GM19351 (cell line): ENCODE measurements around the gene GRIN1.
A peak's percentile ranks its signal among the peaks of the same experiment; 100 is the strongest.
"Not testable (repeated sequence)": the region's sequence is repeated elsewhere in the genome, so short reads cannot be mapped to it uniquely, and the experiment has no call there.

Source experiments
- ATAC-seq: cut with Tn5 transposase; IDR thresholded peaks from one replicate; pipeline ENCODE4 v1.9.1; 2021; ENCODE audit warnings: mild to moderate bottlenecking, moderate library complexity; ENCODE audit not compliant: unreplicated experiment

Gene GRIN1

DNA sequence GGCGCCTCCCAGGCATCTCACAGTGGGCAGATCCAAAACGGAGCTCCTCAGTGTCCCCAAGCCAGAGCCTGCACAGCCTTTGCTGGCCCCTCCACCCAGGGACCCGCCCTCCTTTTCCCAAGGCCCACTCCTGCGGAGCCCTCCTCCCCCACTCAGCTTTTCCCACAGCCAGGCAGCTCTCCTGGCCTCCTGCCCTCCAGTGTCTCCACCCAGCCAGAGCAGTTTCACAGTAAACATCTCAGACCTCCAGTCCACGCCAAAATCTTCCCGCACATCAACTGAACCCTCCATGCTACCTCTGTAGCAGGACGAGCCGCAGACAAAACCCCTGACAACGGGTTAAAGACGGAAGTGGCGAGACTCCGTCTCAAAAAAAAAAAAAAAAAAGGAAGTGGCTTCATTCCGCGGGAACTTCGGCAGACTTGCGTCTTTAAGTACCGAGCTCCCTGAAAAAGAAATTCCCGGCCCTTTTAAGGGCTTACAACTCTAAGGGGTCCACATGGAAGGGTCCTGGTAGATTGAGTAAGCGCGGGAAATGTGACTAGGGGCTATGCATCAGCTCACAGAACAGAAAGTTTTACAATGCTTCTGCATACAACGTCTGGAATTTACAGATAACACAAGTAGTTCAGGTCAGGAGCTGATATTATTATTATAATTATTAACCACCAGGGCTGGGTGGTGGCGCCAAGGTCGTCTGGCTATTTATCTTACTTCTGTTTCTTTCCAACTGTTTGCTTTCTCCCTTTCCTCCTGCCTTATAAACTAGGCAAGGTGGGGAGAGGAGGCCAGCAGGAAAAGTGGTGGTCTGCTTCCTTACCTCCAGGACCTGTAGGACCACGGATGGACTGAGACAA is 11.4 kb upstream of the GRIN1 start:
- no peak for ATAC-seq

DNA sequence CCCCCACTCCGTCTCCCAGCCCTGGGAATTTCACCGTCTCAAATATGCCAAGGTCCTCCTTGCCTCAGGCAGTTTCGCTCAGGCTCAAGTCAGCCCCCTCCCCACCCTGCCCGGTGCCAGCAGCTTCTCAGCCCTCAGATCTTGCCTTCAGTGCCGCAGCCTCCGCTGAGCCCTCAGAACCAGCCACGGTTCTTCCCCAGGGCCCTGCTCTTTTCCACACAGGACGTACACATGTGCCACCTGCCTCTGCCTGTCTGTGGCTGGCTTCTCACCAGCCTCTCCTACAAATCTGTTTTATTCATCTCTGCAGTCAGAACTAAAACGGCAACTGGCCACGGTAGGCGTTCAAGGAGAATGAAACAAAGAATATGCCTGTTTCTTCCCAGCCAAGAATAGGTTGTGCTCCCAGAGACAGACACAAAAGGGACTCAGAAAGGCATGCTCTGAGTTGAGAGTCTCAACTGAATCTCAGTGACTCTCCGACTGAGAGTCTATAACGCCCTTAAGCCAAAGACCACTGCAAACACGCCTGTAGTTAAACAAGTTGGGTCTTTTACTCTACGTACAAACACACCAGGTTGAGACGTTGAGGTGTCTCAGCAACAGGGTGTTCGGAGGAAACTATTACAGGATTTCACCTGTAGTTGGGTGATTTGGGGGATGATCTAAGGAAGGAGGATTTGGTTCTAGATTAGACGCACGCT is 10.6 kb upstream of the GRIN1 start:
- ATAC-seq, result no peak

DNA sequence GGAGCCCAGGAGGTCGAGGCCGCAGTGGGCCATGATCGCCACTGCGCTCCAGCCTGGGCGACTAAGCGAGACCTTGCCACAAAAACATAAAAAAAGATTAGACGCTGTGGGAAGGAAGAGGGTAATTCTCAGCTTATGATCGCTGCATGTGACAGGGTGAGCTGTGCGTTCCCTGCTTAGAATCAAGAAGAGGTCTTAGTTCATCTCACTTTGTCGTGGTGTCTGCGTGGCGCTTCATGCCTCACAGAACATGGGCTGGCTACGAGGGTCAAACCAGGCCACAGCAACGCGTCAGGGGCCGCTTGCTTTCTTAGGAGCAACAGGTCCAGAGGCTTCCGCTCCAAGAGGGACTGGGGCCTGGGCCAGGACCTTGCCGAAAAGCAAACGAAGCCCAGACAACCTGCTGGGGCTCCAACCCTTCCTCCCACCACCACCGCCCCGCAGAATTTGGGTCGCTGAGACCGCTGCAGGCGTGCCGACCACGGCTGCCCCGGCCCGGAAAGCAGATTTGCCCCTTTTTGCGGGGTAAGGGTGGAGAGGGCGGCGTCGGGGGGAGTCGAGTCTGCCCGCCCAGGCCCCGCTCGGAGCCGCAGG is 10.0 kb upstream of the GRIN1 start:
- ATAC-seq, result peak; percentile 5

DNA sequence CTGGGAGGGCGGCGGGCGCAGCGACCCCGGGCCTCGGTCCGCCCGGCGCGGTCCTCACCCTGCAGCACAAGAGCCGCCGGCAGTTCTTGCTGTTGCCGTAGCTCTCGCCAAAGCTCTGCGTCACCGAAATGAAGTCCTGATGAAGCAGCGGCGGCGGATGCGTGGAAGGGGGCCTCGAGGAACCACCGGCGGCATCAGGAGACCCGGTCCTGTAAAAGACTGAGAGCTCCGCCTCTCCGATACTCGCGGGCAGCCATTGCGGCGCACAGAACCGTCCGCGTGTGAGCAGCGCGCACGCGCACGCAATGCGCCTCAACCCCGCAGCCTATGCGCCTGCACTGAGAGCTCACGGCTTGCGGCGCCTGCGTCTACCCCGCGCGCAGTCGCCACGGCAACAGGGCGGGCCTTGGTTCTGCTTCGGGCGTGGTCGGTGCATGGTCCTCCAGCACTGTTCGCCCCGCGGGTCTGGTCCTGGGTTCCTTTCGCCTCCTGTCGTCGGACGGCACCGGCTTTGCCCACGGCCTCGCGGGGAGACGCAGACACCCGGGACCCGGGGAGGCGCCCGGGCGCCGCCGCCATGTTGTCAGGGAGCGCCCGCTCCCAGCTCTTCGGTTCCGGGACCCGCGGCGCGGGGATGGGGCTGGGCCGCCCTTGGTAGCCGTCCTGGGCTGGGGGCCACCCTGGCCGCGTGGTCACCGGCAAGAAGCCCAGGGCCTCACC is 9.3 kb upstream of the GRIN1 start:
- peak; percentile 82 for ATAC-seq

DNA sequence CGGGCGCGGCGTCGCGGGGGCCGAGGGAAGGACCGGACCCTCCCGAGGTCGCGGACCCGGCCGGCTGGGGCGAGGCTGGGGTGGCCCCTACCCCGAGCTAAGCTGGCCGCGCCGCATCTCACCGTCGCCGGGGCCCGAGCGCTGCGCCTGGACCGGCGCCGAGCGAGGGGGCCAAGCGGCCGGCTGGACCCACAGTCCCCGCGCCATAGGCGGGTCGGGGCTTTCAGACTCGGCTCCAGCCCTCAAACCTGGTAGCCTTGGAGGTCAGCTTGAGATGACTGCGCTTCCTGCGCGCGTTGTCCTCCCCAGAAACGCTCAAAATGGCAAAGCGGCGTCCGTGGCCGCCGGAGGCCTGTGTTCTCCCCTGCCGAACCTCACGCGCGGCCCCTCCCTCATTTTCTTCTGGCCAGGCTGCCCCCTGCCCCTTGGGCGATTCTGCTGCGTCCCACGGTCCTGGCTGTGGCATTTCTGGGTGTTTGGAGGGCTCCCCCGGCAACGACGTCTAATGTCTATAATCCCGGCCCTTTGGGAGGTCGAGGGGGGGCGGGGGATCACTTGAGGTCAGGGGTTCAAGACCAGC is 8.7 kb upstream of the GRIN1 start:
- peak; percentile 19 for ATAC-seq

DNA sequence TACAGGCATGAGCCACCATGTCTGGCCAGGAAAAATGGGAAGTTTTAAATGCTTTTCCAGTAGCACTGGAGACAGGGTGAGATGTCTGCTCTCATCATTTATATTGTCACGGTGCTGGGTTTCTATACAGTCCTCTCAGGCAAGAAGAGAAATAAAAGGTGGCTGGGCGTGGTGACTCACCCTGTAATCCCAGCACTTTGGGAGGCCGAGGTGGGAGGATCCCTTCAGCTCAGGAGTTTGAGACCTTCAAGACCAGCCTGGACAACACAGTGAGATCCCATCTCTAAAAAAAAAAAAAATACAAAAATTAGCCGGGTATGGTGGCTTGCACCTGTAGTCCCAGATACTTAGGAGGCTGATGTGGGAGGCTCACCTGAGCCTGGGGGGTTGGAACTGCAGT is 4.8 kb upstream of the GRIN1 start:
- ATAC-seq, result no peak

DNA sequence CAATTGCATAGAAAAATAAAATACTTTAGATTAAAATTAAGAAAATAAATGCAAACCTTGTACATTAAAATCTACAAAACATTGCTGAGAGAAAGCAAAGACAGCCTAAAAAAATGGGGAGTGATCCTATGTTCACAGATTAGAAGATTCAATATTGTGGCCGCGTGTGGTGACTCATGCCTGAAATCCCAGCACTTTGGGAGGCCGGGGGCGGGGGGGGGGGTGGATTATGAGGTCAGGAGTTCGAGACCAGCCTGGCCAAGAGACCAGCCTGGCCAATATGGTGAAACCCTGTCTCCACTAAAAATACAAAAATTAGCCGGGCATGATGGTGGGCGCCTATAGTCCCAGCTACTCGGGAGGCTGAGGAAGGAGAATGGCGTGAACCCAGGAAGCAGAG is 3.8 kb upstream of the GRIN1 start:
- ATAC-seq, result not testable (repeated sequence)

DNA sequence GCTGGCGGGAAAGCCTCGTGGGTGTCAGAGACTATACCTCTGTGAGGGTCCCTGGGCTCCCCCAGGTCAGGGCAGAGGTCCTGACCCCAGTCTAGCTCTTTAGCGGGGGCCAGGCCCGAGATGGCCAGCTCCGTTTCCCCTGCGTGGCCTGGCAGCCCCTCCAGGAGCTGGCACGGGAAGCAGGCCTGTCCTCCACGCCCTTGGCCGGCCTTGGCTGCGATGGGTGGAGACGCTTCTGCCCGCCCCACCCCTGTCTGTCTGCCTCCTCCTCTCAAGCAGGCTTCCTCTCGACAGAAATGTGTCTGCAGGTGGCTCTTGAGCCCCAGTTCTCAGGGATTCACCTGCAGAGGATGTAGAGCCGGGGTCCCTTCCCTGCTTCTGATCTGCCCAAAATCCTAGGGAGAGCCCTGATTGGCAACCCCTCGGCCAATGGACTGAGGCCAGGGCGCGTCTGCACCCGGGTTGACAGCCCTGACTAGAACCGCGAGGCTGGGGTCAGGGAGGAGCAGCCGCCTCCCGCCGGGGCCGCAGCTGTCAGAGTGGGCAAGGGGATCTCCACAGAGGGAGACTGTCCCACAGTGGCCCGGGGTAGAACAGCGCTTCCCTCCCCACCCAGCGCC is 2.6 kb upstream of the GRIN1 start:
- no peak for ATAC-seq

DNA sequence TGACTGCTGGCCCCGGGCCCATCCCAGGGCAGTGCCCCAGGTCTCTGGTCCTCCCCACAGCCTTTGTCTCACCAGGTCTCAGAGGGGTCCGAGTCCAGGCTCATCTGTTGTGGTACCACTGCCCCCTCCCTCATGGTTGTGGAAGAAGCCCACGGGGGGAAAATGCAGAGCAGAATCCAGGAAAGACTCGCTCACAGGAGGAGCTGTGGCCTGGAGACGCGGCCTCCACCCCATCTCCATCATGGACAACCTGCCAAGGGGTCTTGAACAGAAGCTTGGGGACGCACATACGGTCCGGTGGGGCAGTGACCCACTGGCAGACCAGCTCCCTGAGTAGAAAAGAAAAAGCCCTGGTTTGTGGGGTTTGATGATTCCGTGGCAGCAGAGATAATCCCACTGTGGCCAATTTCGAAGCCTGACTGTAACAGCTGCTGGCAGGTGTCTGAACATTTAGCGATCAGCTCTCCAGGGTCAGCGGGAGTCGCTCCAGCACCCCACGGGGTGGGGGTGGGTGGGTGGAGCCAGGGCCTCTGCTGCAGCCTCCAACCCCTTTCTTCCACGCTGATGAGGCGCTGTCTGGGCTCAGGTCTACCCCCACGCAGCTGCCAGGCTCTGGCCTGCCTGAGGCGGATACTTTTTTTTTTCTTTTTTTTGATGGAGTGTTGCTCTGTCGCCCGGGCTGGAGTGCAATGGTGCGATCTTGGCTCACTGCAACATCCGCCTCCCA is 1.9 kb upstream of the GRIN1 start:
- ATAC-seq, result no peak

DNA sequence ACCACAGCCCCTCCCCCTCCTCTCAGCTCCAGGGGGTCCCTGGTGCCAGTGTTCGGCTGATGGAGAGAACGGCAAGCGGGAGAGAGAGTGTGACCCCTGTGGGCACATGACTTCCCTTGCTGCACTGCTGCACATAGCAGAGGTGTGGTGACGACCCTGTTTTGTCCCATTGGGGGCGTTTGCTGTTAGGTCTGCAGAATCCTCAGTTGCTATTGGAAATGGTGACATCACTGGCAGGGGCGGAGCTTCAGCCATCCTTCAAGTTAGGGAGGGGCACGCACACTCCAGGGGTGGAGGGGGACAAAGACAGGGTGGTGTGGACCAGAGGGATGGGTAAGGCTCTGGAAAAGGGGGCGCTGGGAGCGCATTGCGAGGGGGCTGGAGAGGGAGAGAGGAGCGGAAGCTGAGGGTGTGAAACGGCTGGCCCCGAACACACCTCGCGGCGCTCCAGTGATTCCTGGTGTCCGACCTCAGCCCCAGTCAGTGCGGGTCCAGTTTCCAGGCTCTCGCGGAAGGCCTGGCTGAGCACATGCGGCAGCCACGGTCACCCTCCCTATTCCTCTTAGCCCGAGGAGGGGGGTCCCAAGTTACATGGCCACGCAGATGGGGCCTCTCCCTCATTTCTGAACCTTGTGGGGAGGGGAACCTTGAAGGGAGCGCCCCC is 764 bp upstream of the GRIN1 start:
- ATAC-seq, result no peak

DNA sequence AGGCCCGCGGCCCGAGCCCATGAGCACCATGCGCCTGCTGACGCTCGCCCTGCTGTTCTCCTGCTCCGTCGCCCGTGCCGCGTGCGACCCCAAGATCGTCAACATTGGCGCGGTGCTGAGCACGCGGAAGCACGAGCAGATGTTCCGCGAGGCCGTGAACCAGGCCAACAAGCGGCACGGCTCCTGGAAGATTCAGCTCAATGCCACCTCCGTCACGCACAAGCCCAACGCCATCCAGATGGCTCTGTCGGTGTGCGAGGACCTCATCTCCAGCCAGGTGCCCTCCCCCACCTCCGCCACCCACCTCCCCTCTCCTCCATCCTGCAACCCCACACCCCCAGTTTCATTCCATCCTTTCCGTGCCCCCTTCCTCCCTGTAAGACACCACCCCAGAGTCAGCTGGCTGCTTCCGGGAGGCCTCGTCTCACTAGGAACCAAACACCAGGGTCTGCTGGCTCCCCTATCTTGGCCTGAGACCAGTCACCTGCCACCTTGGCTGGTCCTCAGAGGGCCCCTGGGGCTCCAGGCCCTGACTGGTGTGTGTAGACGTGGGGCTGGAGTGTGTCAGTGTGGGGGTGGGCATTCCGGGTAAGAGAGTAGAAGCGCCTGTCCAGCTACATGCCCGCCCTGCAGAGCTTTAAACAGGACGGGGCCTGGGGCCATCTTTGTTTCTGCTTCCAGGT is 655 bp downstream of the GRIN1 start:
- no peak for ATAC-seq

DNA sequence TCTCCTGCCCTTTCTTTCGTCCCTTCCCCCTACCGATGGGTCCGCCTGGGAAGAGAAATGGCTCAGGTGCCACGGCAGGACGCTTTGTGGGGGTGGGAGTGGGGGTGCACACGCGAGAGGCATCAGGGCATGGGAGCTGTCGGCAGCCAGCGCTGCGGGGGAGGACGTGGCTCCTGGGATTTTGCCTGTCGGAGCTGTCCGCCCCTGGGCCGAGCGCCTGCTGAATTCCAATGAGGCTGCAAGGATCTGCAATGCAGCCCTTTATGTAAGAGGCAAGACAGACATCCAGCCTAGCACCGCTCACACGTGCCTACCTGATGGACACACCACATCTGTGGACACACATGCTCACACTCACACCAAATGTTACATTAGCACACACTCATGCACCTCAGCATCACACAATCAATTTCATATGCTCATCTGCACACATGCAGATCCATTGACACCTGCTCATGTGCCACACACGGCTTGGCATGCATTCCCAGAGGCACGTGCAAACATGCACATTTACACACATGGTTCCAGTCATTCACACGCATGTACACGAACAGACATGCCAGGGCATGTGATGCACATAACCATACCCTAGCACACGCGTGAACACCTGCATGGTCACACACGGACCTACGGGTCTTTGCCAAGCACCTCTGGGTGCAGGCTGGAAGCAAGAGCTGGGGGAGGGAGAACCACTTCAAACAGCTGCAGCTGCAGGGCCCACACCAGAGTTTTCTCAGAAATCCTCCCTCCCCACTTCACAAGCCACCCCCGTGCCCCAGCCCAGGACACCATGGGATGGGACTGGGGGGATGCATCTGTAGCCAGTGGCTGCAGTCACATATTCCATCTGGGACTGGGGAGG is 1.4 kb downstream of the GRIN1 start:
- no peak for ATAC-seq

DNA sequence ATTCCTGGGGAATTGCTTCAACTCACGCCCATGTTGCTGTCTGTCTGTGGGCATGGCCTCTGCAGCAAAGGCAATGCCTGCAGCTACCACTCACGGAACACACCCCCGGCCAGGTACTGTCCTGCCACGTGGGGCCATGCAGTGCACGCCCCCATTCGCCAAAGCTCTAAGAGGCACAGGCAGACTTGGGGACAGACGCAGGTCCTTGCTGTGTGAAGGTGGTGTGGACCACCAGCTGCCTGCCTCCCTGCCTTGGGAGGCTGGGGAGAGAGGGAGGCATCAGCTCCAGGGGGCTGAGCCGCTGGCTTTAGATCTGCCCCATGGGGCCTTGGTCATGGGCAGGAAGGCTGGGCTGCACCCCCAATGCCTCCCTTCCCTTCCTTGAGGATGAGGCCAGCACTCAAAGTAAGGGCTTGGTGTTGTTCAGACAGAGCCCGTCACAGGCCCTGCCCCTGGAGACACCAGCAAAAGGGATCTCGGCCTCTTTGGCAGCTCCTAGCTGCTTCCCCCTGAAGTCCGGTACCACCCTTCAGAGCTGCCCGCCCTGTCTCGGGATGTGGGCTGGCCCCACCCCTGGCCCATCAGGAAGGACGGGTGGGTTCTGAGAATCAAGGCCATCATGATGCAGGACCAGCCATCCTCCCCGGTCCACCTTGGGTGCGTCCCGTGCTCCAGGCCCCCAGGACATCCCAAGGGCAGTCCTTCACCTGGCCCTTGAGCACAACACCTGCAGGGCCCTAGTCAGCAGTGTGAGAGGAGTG is 2.3 kb downstream of the GRIN1 start:
- ATAC-seq, result no peak

DNA sequence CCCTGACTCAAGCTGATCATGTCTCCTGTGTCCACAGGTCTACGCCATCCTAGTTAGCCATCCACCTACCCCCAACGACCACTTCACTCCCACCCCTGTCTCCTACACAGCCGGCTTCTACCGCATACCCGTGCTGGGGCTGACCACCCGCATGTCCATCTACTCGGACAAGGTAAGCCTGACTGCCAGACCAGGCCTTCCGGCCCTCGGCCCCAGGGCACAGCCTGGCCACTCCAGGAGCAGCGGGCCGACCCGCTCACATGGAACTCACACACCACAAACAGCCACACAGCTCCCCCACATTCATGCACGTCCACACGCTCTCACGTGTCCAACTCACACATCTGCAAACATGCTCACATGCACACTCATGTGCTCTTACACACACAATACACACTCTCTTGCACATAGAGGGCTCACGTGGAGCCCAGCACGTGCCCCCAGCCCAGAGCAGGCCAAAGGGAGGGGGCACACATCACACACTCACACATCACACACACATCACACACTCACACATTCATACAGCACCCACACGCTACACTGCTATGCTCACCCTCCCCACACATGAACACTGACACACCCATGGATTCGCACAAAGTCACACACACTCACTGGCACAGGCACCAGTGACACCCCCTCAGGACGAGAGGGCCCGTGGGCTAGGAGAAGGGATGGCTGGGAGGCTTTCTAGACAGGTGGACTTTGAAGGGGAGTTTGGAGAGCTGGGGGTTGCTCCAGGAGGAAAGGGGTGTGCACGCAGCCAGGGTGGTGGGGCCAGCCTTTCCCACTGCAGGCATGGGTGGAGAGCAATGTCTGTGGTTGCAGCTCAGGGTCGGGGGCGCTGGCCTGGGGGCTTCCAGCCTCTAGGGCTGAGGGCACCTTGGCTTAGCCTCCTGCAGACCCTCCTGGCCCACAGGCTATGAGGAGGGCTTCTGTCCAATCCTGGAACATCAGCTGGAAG is 3.3 kb downstream of the GRIN1 start:
- no peak for ATAC-seq

DNA sequence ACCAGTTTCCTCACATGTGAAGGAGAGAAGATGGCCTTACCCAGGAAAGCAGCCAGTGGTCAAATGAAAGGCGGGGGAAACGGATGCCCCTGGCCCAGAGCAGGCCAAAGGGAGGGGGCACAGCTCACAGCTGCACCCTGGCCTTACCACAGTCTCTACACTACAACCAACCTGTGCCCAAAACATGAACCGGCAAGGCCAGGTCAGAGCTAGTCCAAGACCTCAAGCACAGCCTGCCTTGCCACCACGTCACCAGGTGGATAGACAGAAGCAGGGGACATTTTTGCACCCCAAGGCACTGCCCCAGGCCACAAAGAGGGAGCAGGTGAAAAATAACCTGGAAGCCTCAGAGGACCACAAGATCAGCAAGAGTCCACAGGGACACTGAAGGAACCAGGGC is 4.5 kb downstream of the GRIN1 start:
- ATAC-seq, result no peak
